Measurements from ENCODE around the gene ABI3BP. TPM values are rescaled to one million over a fixed set of nuclear protein-coding genes. Genes with fewer than 3 reads are reported as not detected.

The ABI3BP gene
- total and polyA plus RNA-seq, 10 of the 15 experiments (the other 5 are each of a cell fraction or from before 2014, with no cell fraction given), result 0.03 to 0.42 (median 0.11) TPM; not detected in 4

- TF ChIP-seq TARDBP (IDR thresholded peaks at IDR 0.05; ENCODE audit: borderline replicate concordance), result no peak
- TF ChIP-seq RUNX3 (IDR thresholded peaks at IDR 0.05; ENCODE audit: low read length), result no peak
- TF ChIP-seq SREBF1 (IDR thresholded peaks at IDR 0.05; ENCODE audit: low read length), result no peak
- no peak for TF ChIP-seq DPF2 (IDR thresholded peaks at IDR 0.05)
- no peak for TF ChIP-seq ZSCAN29 (IDR thresholded peaks at IDR 0.05)
- TF ChIP-seq ZBED1 (IDR thresholded peaks at IDR 0.05; ENCODE audit: borderline replicate concordance), result no peak
- no peak for TF ChIP-seq RFX5 (IDR thresholded peaks at IDR 0.05; ENCODE audit: low read depth, low read length)
Measured at GRCh38 chr3:100715176-100715575, 278.0 kb downstream of the ABI3BP start (continued).

GRCh38 chr3:100710261-100710968, 282.8 kb downstream of the ABI3BP start:
- ChIA-PET CTCF (interaction anchor here (0.6 to 3.7 kb wide), 17 partner anchors 9 to 247 kb away, joined by 3 to 12 read pairs (median 4); no protein-coding TSS in a partner anchor), POLR2A (interaction anchor here (0.6 to 2.1 kb wide), 7 partner anchors 12 to 69 kb away, joined by 3 to 6 read pairs (median 4); no protein-coding TSS in a partner anchor), SMC1A (ENCODE audit: uncharacterized antibody, unreplicated experiment) (interaction anchor here (0.6 to 6.0 kb wide), 19 partner anchors 8 to 443 kb away, joined by 3 to 34 read pairs (median 4); partner anchors contain the start of genes LNP1 and TOMM70), RAD21 (ENCODE audit: unreplicated experiment) (interaction anchor here (0.8 to 2.0 kb wide), 13 partner anchors 20 to 247 kb away, joined by 3 to 10 read pairs (median 4); no protein-coding TSS in a partner anchor)
- H3K79me2 ChIP-seq (ENCODE audit: control insufficient read depth, insufficient read depth, low read length), result peaks cover 59% of the 10 kb centered on the region
- H3K4me2 ChIP-seq (ENCODE audit: control insufficient read depth, insufficient read depth), result peak overlapping the region; percentile 64
- peaks cover 9% of the 10 kb centered on the region for H3K4me1 ChIP-seq (ENCODE audit: control insufficient read depth, insufficient read depth, low read length)
- intact Hi-C loops (cut with micrococcal nuclease; ENCODE audit: unreplicated experiment), result loop anchor here (2.0 to 10.0 kb wide), 4 partner anchors 60 to 396 kb away; partner anchors contain the start of genes LNP1 and TOMM70
- no peaks in the 10 kb centered on the region; the same call in 1 of the 3 replicates for H3K9me3 ChIP-seq (replicated peaks; ENCODE audit: control insufficient read depth, insufficient read depth, low read length)
- H3K36me3 ChIP-seq (ENCODE audit: control insufficient read depth in 2 of 2, insufficient read depth in 2 of 2, low read length in 1 of 2), result peaks cover 0 to 10% of the 10 kb centered on the region in 2 experiments; a peak in 2 of 4 replicates
- peak overlapping the region; percentile 91 for H3K27ac ChIP-seq (ENCODE audit: control insufficient read depth, insufficient read depth)
- no TSS peak for BruUV-seq (replicated peaks)
- WGBS (ENCODE audit: insufficient coverage, insufficient replicate concordance, low lambda C conversion rate, missing lambda C conversion rate), result 1% methylated on average over 8 of the region's 8 CpGs
- no peak overlapping the region for H2AFZ ChIP-seq (ENCODE audit: control insufficient read depth, low read depth, low read length)
- in situ Hi-C loops (cut with MboI), result no loop called here
- no peaks in the 10 kb centered on the region for H3K27me3 ChIP-seq (replicated peaks in 1 of 2; ENCODE audit: control insufficient read depth in 2 of 2, insufficient read depth in 2 of 2, low read length in 1 of 2)
- peak overlapping the region; percentile 91 for H3K9ac ChIP-seq (ENCODE audit: control insufficient read depth, insufficient read depth, low read length)
- FAIRE-seq (no peak), ATAC-seq (peak; percentile 62), DNase-seq (ENCODE audit: low read depth, low spot score) (peak; percentile 34)
- H3K4me3 ChIP-seq, result peak overlapping the region; percentile 78
- H4K20me1 ChIP-seq (ENCODE audit: control insufficient read depth, insufficient read depth), result no peaks in the 10 kb centered on the region
- TF ChIP-seq TBL1XR1 (IDR thresholded peaks at IDR 0.05; ENCODE audit: low read depth, low read length), result 0 out of 2 replicates have a peak, but pooled peaks have one; percentile 50
- no peak for TF ChIP-seq STAT1 (conservative IDR thresholded peaks at IDR 0.05)
- TF ChIP-seq SMC3 (IDR thresholded peaks at IDR 0.05; ENCODE audit: borderline replicate concordance, low read length), result peak; percentile 25; the same call in 1 of the 2 replicates
- peak; percentile 57; the same call in 1 of the 2 replicates for TF ChIP-seq YY1 (IDR thresholded peaks at IDR 0.05; ENCODE audit: low read depth, low read length)
- peak in 1 of 2 experiments; percentile 48; a peak in 2 of 4 replicates for TF ChIP-seq IKZF2 (IDR thresholded peaks at IDR 0.05)
- TF ChIP-seq ZNF687 (IDR thresholded peaks at IDR 0.05), result no peak
- TF ChIP-seq CTCF (IDR thresholded peaks at IDR 0.05 in 2 of 3, conservative IDR thresholded peaks at IDR 0.05 in 1 of 3; ENCODE audit: control insufficient read depth in 2 of 3, extremely low read depth in 1 of 3, insufficient read depth in 1 of 3, low read depth in 3 of 3, low read length in 3 of 3), result peak; percentile 26 to 43 (median 40); a peak in 4 of 6 replicates
- peak; percentile 47; the same call in 1 of the 2 replicates for TF ChIP-seq FOXM1 (IDR thresholded peaks at IDR 0.05; ENCODE audit: low read depth, low read length)
